Measurements from ENCODE around the gene HMGCS1.

Gene HMGCS1

GRCh38 chr5:43258116-43258515 is 55.1 kb downstream of the HMGCS1 start:
- DNase-seq (ENCODE audit: low read depth), result no peak
- TF ChIP-seq CTCF (conservative IDR thresholded peaks at IDR 0.05; ENCODE audit: low read length), result no peak
- H3K4me3 ChIP-seq (ENCODE audit: low read length), result no peak overlapping the region

GRCh38 chr5:43256261-43256966 is 56.8 kb downstream of the HMGCS1 start:
- TF ChIP-seq CTCF (conservative IDR thresholded peaks at IDR 0.05; ENCODE audit: low read length), result no peak
- no peak overlapping the region for H3K4me3 ChIP-seq (ENCODE audit: low read length)
- DNase-seq (ENCODE audit: low read depth), result no peak

GRCh38 chr5:43255704-43256103 is 57.5 kb downstream of the HMGCS1 start:
- H3K4me3 ChIP-seq (ENCODE audit: low read length), result no peak overlapping the region
- no peak for DNase-seq (ENCODE audit: low read depth)
- no peak for TF ChIP-seq CTCF (conservative IDR thresholded peaks at IDR 0.05; ENCODE audit: low read length)

- no peak for DNase-seq (ENCODE audit: low read depth)
- no peak for TF ChIP-seq CTCF (conservative IDR thresholded peaks at IDR 0.05; ENCODE audit: low read length)
These were observed 61.5 kb downstream of the HMGCS1 start for GRCh38 chr5:43251754-43252153.

DNA sequence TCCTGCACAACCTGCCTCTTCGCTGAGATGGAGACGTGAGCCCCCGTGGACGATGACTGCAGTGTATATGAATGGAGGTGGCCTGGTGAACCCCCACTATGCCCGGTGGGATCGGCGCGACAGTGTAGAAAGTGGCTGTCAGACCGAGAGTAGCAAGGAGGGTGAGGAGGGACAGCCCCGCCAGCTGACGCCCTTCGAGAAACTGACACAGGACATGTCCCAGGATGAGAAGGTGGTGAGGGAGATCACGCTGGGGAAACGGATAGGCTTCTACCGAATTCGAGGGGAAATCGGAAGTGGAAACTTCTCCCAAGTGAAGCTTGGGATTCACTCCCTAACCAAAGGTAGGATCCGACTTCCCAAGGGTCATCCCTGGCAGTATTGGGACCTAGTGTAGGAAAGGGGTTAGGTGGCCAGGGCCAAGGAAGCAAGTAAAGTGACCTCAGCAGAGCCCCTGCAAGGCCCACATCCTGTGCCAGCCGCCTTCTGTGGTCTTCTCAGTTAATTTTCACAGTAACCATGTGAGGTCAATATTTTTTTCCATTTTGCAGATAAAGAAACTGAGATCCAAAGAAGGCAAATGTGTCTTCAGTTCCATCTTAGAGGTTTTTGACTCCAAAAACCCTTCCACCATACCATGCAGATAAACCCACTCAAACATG is 67.4 kb downstream of the HMGCS1 start:
- H3K4me3 ChIP-seq (ENCODE audit: low read length), result no peak overlapping the region
- no peak for TF ChIP-seq CTCF (conservative IDR thresholded peaks at IDR 0.05; ENCODE audit: low read length)
- no peak for DNase-seq (ENCODE audit: low read depth)

More at GRCh38 chr5:43251754-43252153, 61.5 kb downstream of the HMGCS1 start:
- no peak overlapping the region for H3K4me3 ChIP-seq (ENCODE audit: low read length)

GRCh38 chr5:43244823-43245565 is 68.2 kb downstream of the HMGCS1 start:
- no peak for TF ChIP-seq CTCF (conservative IDR thresholded peaks at IDR 0.05; ENCODE audit: low read length)
- no peak for DNase-seq (ENCODE audit: low read depth)
- no peak overlapping the region for H3K4me3 ChIP-seq (ENCODE audit: low read length)
